GM18502 (cell line): ENCODE results near the gene PCBP3.

Source experiments
- ATAC-seq: cut with Tn5 transposase; IDR thresholded peaks from one replicate; pipeline ENCODE4 v1.9.1; 2021; ENCODE audit warnings: mild to moderate bottlenecking; ENCODE audit not compliant: unreplicated experiment, poor library complexity

The PCBP3 gene

DNA sequence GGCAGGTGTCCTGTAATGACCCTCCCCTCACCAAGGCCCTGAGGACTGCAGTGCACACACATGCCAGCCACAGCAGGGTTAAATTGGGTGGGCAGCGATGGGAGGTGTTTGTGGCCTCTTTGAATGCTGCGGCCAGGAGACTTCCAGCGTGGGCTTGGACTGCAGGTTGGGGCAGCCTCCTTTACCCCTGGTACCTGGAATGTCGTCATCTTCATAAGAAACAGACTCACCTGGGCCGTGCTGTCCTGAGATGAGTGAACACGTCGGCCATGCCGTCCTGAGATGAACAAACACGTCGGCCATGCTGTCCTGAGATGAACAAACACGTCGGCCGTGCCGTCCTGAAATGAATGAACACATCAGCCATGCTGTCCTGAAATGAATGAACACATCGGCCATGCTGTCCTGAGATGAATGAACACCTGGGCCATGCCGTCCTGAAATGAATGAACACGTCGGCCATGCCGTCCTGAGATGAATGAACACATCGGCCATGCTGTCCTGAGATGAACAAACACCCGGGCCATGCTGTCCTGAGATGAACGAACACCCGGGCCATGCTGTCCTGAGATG lies 288.0 kb downstream of the PCBP3 start:
- no peak for ATAC-seq

DNA sequence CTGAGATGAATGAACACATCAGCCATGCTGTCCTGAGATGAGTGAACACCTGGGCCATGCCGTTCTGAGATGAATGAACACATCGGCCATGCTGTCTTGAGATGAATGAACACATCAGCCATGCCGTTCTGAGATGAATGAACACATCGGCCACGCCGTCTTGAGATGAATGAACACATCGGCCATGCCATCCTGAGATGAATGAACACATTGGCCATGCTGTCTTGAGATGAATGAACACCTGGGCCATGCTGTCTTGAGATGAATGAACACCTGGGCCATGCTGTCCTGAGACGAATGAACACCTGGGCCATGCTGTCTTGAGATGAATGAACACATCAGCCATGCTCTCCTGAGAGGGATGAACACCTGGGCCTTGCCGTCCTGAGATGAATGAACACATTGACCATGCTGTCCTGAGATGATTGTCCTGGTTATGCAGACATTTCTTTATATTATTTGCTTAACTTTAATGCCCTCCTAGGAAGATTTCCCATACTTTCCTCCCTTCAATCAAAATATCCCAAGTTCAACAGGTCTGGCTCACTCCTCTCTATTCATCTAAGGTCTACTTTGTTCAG lies 289.5 kb downstream of the PCBP3 start:
- no peak for ATAC-seq

DNA sequence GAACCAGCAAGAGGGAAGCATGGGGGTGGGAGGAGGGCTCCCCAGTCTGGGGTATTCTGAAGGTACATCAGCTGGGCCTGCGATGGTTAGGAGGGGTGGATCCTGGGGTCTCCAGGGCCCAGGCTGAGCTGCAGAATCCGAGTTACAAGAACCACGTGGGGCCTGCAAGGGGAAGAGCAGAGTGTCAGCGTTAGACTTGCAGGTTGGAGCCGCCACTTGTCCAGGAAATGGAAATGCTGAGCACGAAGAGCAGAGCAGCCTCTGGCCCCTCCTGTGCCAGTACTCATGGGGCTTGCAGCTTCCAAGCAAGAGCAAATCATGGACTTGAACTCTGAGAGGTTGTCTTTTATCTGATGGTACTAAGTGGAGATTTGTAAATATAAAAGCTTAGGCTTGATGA lies 290.6 kb downstream of the PCBP3 start:
- no peak for ATAC-seq

- ATAC-seq = no peak
Measured at GRCh38 chr21:45934554-45934953, 291.0 kb downstream of the PCBP3 start.

DNA sequence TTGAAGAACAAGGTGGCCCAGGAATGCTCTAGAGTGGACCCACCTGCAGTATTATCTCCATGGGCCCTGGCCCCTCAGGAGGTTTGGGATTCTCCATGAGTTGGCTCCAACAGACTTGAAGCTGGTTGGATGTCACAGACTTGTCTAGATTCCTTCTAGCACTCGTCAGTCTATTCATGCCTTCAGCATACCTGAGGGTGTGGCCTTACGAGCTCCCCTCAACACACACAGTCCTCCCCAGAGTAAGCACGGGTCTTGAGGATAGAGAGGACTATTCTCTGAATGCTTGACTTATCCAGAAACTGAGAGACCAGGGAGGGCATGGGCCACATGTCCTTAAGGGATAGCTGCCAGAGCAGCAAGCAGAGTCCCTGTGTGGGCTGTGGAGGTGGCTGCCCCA lies 292.1 kb downstream of the PCBP3 start:
- no peak for ATAC-seq

DNA sequence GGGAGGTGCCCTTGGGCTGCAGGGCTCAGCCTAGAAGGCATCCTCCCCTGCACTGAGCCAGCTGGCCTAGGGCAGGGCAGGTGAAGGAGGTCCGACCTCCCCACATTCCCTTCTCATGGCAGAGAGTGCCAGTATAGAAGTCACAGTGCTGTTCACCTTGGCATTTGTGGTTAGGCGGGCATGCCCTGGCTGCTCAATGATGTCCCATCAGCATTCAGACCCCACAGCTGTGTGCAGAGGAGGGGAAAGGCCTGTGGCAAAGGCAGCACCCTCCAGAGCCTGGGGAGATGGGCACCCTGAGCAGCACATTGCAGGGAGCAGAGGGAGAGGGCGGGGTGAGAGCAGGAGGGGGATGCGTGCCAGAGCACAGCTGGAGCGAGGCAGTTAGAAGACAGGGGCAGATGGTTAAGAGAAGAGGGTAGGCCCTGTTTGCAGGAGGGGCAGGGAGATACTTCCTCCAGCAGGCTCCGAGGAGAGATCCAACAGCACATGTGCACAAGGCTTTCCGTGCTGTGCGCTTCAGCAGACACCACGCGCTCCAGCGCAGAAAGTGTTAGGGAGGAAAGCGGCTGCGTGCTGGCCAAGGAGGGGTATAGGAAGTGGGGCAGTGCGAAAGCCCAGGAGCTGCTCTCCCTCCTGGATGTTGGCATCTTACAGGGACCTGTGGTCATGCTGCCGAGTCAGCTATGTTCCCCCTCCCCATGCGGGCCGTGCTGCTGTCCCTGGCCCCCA lies 294.4 kb downstream of the PCBP3 start:
- ATAC-seq = no peak

DNA sequence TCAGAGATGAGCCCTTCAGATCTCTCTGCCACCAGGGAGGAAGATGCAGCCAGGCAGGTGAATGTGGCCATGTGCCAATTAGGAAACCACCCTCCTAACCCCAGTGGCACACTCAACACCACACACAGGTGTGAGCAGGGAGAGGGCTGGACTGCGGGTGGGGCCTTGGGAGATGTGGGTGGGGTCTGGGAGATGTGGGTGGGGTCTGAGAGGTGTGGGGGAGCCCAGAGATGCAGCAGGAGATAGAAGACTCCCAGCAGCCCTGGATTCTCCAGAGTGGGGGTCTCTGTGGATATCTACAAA lies 294.9 kb downstream of the PCBP3 start:
- no peak for ATAC-seq

- ATAC-seq = no peak
Measured at GRCh38 chr21:45938811-45939520, 295.4 kb downstream of the PCBP3 start.

DNA sequence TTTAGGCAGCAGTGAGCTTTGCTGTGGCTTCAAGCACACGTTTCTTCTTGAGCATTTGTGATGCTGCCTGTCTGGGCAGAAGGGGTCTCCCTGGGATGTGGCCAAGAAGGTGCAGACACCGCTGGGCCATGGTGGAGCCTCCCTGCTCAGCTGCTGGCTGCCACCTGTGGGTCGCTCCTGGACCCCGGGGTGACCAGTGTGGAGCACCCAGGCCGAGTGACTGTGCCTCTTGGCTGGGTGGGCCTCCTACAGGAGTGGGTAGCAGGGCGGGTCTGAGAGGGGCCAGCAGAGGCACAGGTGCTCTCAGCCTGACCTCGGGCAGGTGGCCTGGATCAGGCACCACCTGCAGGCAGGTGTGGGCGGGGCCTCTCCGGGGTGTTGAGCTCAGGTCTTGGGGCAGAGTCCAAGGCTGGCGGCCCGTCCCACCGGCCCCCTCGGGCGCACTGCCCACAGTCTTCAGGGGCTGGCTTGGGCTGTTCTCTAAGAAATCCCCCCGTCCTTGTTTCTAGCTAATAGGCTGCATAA lies 296.1 kb downstream of the PCBP3 start:
- no peak for ATAC-seq

- no peak for ATAC-seq
Measured at GRCh38 chr21:45940091-45940490, 296.6 kb downstream of the PCBP3 start.

DNA sequence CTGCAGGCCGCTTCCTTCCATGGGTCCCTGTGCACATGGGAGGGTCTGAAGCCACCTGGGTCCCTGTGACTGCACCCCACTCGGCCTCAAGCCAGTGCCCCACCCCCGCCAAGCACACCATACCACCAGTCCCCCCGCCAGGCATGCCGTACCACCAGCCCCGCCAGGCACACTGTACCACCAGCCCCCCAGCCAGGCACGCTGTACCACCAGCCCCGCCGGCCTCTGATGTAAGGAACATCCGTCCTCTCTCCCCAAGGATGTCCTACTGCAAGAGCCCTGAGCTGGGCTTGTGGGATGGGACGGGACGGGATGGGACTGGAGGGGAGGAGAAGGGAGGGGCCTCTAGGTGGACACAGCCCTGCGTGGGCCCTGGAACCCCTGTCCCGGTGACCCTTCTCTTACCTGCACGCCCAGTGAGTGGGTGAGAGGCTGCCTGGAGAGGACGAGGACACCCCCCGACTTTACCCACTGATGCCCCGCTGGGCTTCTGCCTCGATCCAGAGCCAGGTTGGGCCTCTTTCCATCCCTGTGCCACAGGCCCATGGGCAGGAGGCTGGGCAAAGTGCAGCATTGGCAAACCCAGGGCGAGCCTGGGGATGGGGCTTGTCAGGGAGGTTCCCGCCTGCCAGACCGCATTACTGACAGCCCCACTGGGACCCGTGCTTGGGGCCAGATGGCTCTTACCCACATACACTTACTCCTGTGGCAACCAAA lies 297.3 kb downstream of the PCBP3 start:
- no peak for ATAC-seq

GRCh38 chr21:45941338-45941710 lies 297.8 kb downstream of the PCBP3 start:
- ATAC-seq = no peak

DNA sequence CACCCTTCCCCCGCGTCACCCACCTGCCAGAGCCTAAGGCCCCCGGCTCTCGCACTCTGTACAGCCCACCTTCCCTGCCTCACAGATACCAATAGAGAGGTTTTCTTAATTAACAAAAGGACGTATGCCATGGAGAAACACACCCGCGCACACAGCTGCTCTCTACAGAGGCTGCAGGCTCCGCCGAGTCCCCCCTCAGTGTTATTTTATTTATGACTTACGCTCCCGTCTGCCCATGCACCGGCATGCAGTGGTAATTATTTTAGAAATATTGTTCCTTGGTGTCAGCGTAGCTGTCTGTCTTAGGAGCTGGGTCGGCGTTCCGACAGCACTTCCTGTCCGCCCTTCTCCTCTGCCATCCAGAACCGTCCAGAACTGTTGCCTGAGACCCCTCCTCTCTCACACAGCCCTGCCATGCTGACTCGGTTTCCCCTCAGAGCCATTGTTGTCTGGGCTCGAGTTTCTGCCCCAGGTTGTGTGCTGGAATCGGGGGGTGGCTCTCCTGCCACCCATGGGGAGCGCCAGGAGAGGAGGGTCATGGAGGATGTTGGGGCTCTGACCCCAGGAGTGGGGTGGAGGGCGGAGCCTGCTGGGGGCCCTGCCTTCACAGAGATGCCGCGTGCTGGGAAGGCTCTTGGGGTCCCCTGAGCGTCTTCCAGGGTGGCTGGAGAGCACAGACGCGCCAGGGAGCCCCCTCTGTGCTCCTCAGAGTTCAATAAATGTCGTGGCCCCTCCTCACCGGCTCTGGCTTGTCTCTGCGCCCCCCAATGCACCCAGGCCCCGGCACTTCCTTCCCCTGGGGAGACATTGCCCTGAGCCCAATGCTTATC lies 298.4 kb downstream of the PCBP3 start:
- ATAC-seq = no peak

DNA sequence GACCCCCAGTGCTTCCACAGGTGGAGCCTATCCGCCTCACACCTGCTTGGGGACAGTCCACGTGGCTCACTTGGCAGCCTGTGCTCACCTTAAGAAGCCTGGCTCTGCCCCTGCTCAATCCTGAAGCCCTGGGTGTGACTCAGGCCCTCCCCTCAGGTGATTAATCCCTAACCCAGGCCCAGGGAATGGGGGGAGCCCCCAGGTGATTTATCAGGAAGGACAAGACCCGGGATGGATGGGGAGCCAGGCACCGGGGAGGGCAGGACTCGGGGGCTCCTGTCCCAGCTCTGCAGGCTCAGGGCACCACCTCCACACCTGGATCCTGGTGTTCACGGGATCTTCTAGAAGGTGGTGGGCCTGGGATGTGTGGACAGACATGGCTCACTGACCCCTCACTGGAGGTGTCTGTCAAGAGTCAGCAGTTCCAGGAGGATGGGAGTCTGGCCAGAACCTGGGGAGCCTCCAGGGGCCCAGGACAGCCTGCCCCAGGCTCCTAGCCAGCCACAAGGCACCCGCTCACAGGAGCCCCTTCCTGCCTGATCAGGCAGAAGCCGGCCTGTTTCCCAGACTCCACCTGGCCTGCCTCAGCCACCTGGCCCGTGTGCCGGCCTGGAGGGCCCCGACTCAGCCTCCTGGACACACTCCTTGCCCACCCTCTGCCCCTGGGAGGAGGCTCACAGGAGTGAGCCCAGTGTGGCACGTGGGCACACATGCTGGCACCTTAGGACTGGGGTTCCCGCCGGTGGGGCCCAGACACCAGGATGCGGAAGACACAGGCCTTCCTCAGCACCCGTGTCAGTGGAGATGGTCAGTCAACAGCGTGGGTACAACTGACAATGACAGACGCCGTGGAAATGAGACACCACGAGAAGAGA lies 299.5 kb downstream of the PCBP3 start:
- no peak for ATAC-seq

GRCh38 chr21:45943630-45944540 lies 300.4 kb downstream of the PCBP3 start:
- ATAC-seq = no peak

GRCh38 chr21:45944601-45945000 lies 301.1 kb downstream of the PCBP3 start:
- ATAC-seq = no peak

DNA sequence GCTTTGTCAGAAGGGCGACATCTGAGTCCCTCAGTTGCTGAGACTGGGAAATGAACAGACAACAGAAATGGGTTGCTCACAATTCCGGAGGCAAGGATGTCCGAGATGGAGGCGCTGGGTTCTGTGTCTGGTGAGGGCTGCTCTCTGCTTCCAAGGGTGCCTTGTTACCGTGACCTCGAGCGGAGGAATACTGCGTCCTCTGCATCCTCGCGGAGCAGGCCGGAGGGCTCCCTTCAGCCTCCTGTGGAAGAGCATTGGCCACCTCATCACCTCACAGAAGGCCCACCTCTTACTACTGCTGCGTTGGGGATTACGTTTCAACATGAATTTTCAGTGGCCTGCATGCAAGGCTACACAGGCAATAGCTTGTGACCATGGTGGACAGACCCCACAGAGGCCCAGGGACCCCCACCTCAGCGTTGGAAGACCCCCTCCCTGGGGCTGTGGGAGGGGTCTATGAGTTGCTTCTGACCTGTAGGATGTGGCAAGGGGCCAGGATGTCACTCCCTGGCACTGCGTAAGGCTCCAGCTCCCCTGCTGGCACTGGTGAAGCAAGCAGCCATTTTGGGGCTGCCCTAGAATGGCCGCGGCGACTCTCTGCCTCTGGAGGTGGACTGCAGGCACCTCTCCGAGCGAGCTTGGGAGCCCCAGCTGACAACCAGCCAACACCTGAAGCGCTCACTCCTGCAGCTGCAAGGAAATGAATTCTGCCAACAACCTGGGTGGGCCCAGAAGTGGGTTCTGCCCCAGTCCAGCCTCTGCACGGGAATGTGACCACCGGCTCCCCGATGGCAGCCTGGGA lies 301.7 kb downstream of the PCBP3 start:
- ATAC-seq = no peak
